Measurements from ENCODE around the gene FAM170A.

The FAM170A gene

GRCh38 chr5:119629339-119629738, at the start of gene FAM170A:
Gene FAM170A, plus strand, starts transcription at chr5:119629558. Its CDS starts 211 bp downstream, at chr5:119629769.
- no peak for DNase-seq

GRCh38 chr5:119582987-119583386, 46.4 kb upstream of the FAM170A start:
- no peak for DNase-seq

- no peak for DNase-seq
These were observed 45.7 kb upstream of the FAM170A start for GRCh38 chr5:119583684-119584083.

GRCh38 chr5:119596046-119596445, 33.3 kb upstream of the FAM170A start:
- DNase-seq: no peak

- no peak for DNase-seq
These were observed 31.5 kb upstream of the FAM170A start for GRCh38 chr5:119597728-119598298.

GRCh38 chr5:119613937-119614336, 15.4 kb upstream of the FAM170A start:
- DNase-seq: no peak

GRCh38 chr5:119614838-119615237, 14.5 kb upstream of the FAM170A start:
- DNase-seq: no peak

GRCh38 chr5:119626086-119626485, 3.3 kb upstream of the FAM170A start:
- DNase-seq: no peak

- DNase-seq: no peak
These were observed 1.5 kb downstream of the FAM170A start for GRCh38 chr5:119630752-119631440.

GRCh38 chr5:119631660-119632059, 2.3 kb downstream of the FAM170A start:
- no peak for DNase-seq

GRCh38 chr5:119651486-119651885, 22.1 kb downstream of the FAM170A start:
- no peak for DNase-seq

- DNase-seq: no peak
These were observed 25.7 kb downstream of the FAM170A start for GRCh38 chr5:119655061-119655460.

- DNase-seq: no peak
These were observed 26.7 kb downstream of the FAM170A start for GRCh38 chr5:119656023-119656422.

- DNase-seq: no peak
These were observed 37.2 kb downstream of the FAM170A start for GRCh38 chr5:119666542-119666941.

GRCh38 chr5:119678351-119679028, 49.1 kb downstream of the FAM170A start:
- no peak for DNase-seq

GRCh38 chr5:119680080-119680479, 50.7 kb downstream of the FAM170A start:
- no peak for DNase-seq

- no peak for DNase-seq
These were observed 52.4 kb downstream of the FAM170A start for GRCh38 chr5:119681734-119682133.

GRCh38 chr5:119682372-119682771, 53.0 kb downstream of the FAM170A start:
- DNase-seq: no peak

Data from activated effector memory CD4-positive, alpha-beta T cell treated with anti-CD3 and anti-CD28 coated beads, Interleukin-2, amount 50 U/mL, for 16 hours (primary cell).